HL-60 (cell line): Measurements from ENCODE around the gene DDX28.

Source experiments
- DNase-seq, 2 experiments: peaks; one replicate each; pipeline ENCODE4 v3.0.0-alpha.2; 2010 to 2020; ENCODE audit warnings: low read depth in 1 of 2, low spot score in 1 of 2
- H3K27ac ChIP-seq: fragments of 250-450 bp; sonication (Bioruptor Pico); replicated peaks from 2 replicates; pipeline ENCODE4 v1.5.1; 2020; ENCODE audit warnings: mild to moderate bottlenecking, moderate library complexity
- H3K27me3 ChIP-seq: fragments of 250-450 bp; sonication (Bioruptor Pico); 2 replicates; pipeline ENCODE4 v1.5.1; 2021; ENCODE audit warnings: mild to moderate bottlenecking, moderate library complexity; ENCODE audit not compliant: insufficient read depth, poor library complexity, severe bottlenecking
- H3K4me3 ChIP-seq: replicated peaks from 2 replicates; pipeline ENCODE4 v1.5.1; 2011; ENCODE audit warnings: mild to moderate bottlenecking, control low read depth, low read length; ENCODE audit not compliant: insufficient read depth
- CTCF ChIP-seq: IDR thresholded peaks from one replicate; pipeline ENCODE4 v1.5.1; 2011; ENCODE audit warnings: low read length, control low read depth, inconsistent platforms; ENCODE audit not compliant: insufficient read depth
- GABPA ChIP-seq: IDR thresholded peaks from 2 replicates; pipeline ENCODE4 v1.6.1; 2012; ENCODE audit warnings: low read depth
- POLR2AphosphoS5 ChIP-seq: IDR thresholded peaks from 2 replicates; pipeline ENCODE4 v1.6.1; 2012; ENCODE audit warnings: low read depth
- SPI1 ChIP-seq: IDR thresholded peaks from 2 replicates; pipeline ENCODE4 v1.6.1; 2012; ENCODE audit warnings: low read depth, mild to moderate bottlenecking, borderline replicate concordance
- TF ChIP-seq, protein P1 (sequence below): IDR thresholded peaks from 2 replicates; pipeline ENCODE4 v1.6.1; 2012; ENCODE audit warnings: low read depth; ENCODE audit not compliant: insufficient replicate concordance

Gene DDX28

DNA sequence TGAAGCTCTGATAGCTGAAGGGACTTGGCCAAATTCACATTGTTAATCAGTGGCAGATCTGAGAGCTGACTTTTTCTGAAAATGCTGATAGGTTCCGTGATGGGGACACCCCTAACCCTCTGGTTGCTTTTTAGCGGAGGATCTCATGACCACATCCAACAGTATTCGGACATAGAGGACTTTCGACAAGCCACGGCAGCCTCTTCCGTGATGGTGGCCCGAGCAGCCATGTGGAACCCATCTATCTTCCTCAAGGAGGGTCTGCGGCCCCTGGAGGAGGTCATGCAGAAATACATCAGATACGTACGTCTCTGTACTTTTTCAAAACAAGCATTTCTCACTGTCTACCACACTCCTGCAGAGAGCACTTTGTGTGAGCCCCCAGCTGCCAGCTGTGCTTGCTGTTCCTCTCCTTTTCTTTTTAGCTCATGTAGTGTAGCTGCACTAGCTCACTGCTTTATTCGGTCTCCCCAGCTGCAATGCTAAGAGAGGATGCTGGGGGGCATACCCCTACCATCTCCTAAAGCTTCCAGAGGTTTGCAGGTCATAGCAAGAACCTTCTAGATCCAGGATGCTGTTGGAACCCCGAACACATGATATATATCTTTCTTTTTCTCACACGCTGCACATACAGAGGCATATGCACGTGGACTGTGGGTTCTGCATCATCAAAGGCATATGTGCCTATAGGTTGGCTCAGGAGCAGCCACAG lies 47.9 kb upstream of the DDX28 start:
- no peak for DNase-seq
- no peaks in the 10 kb centered on the region for H3K27me3 ChIP-seq
- H3K4me3 ChIP-seq, result no peak overlapping the region
- H3K27ac ChIP-seq, result no peak overlapping the region
- TF ChIP-seq GABPA, result no peak
- TF ChIP-seq, protein P1, sequence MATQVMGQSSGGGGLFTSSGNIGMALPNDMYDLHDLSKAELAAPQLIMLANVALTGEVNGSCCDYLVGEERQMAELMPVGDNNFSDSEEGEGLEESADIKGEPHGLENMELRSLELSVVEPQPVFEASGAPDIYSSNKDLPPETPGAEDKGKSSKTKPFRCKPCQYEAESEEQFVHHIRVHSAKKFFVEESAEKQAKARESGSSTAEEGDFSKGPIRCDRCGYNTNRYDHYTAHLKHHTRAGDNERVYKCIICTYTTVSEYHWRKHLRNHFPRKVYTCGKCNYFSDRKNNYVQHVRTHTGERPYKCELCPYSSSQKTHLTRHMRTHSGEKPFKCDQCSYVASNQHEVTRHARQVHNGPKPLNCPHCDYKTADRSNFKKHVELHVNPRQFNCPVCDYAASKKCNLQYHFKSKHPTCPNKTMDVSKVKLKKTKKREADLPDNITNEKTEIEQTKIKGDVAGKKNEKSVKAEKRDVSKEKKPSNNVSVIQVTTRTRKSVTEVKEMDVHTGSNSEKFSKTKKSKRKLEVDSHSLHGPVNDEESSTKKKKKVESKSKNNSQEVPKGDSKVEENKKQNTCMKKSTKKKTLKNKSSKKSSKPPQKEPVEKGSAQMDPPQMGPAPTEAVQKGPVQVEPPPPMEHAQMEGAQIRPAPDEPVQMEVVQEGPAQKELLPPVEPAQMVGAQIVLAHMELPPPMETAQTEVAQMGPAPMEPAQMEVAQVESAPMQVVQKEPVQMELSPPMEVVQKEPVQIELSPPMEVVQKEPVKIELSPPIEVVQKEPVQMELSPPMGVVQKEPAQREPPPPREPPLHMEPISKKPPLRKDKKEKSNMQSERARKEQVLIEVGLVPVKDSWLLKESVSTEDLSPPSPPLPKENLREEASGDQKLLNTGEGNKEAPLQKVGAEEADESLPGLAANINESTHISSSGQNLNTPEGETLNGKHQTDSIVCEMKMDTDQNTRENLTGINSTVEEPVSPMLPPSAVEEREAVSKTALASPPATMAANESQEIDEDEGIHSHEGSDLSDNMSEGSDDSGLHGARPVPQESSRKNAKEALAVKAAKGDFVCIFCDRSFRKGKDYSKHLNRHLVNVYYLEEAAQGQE, result no peak
- TF ChIP-seq SPI1, result no peak
- no peak for TF ChIP-seq CTCF
- TF ChIP-seq POLR2AphosphoS5, result no peak

GRCh38 chr16:68070249-68070730 lies 47.3 kb upstream of the DDX28 start:
- TF ChIP-seq SPI1 (no peak), GABPA (no peak), POLR2AphosphoS5 (no peak), CTCF (no peak)
- TF ChIP-seq, protein P1, result no peak
- Histone ChIP-seq H3K27ac (peak overlapping the region; percentile 38; the same call in 1 of the 2 replicates), H3K4me3 (no peak overlapping the region), H3K27me3 (no peaks in the 10 kb centered on the region)
- DNase-seq, result no peak

DNA sequence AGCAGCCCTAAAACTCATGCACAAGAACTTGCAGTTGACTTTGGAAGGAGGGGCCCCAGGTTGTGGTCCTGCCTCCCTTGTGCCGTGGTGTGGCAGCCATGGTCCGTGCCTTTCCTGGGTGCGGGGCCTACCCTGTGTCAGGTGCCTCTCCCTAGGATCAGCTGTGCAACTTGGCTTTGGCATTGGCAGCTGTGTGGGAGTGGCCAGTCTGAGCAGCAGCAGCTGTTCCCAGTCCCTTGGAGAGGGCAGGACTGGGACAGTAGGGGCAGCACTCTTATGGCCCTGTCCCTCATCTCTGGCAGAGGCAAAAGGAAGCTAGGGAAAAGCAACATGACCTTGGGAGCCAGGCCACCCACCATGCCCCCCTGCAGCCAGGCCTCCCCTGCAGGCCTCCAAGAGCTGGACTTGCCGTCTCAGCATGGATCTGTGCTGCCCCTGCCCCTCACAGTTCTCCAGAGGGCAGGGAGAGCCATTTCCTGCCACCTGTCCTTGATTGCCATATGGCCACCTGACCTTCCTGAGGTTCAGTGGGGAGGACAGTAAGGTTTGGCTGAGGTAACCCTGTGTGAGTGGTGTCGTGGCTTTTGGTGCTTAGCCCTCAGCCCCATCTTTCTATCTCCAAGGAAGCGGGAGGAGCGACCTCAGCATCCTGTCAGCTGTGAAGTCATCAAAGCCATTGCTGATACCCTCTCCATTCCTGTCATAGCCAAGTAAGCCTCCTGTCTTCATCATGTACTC lies 46.6 kb upstream of the DDX28 start:
- no peaks in the 10 kb centered on the region for H3K27me3 ChIP-seq
- TF ChIP-seq, protein P1, result no peak
- H3K27ac ChIP-seq, result no peak overlapping the region; the same call in 1 of the 2 replicates
- no peak overlapping the region for H3K4me3 ChIP-seq
- DNase-seq, result no peak
